Tibial artery (tissue), 4 donors: ENCODE results near the gene ATOX1.

Experiments used
- DNase-seq, 2 donors: peaks; one replicate each; pipeline ENCODE4 v3.0.0-alpha.2; 2019
- H3K27ac ChIP-seq, 2 donors: fragments of 200-600 bp; sonication (generic) in 1 of 2; 1 replicate in 1 of 2; 2 replicates in 1 of 2; pipeline ENCODE4 v1.5.1; 2018 to 2019; ENCODE audit warnings: mild to moderate bottlenecking in 1 of 2
- H3K27me3 ChIP-seq, 2 donors: fragments of 200-600 bp; sonication (generic) in 1 of 2; one replicate each; pipeline versions ENCODE4 v1.5.1 to v1.6.0; 2016 to 2019
- H3K36me3 ChIP-seq, 3 donors: fragments of 200-600 bp; sonication (generic) in 2 of 3; one replicate each; pipeline ENCODE4 v1.5.1; 2016 to 2019; ENCODE audit warnings: mild to moderate bottlenecking in 2 of 3
- H3K4me1 ChIP-seq, 4 donors: fragments of 200-600 bp; sonication (generic) in 2 of 4; 1 replicate in 3 of 4; 2 replicates in 1 of 4; pipeline ENCODE4 v1.5.1; 2016 to 2019
- H3K4me3 ChIP-seq, 2 donors: fragments of 200-600 bp; sonication (generic) in 1 of 2; 1 replicate in 1 of 2; 2 replicates in 1 of 2; pipeline ENCODE4 v1.5.1; 2018 to 2019; ENCODE audit warnings: mild to moderate bottlenecking in 2 of 2
- H3K9me3 ChIP-seq, 3 donors: fragments of 200-600 bp; sonication (generic) in 1 of 3; one replicate each; pipeline ENCODE4 v1.5.1; 2016 to 2019
- CTCF ChIP-seq, 2 experiments: fragments of 200-600 bp in 1 of 2; fragments of 450-650 bp in 1 of 2; IDR thresholded peaks; one replicate each; pipeline ENCODE4 v1.5.1; 2017 to 2019; ENCODE audit warnings: antibody characterized with exemption in 2 of 2, mild to moderate bottlenecking in 1 of 2, moderate library complexity in 1 of 2
- intact Hi-C: fragments of 100-400 bp; cut with DNase I; formaldehyde crosslinking; loops from one replicate; pipeline ENCODE4 v1.15.0; 2023; ENCODE audit warnings: low total_unique reads

Gene ATOX1

GRCh38 chr5:151781201-151781600 is 22.8 kb upstream of the ATOX1 start:
- peaks cover 0 to 93% (median 42%) of the 10 kb centered on the region in 4 donors for H3K4me1 ChIP-seq
- no peak for DNase-seq
- no peak for TF ChIP-seq CTCF (IDR thresholded peaks at IDR 0.05)
- H3K9me3 ChIP-seq = no peaks in the 10 kb centered on the region
- peaks cover 0 to 4% (median 0%) of the 10 kb centered on the region in 3 donors for H3K36me3 ChIP-seq
- no peak overlapping the region for H3K27ac ChIP-seq
- no peaks in the 10 kb centered on the region for H3K27me3 ChIP-seq
- no peak overlapping the region for H3K4me3 ChIP-seq
- intact Hi-C loops = no loop called here

- Histone ChIP-seq H3K9me3 (no peaks in the 10 kb centered on the region), H3K4me1 (peaks cover 0 to 95% (median 46%) of the 10 kb centered on the region in 4 donors), H3K4me3 (no peak overlapping the region), H3K36me3 (peaks cover 0 to 4% (median 0%) of the 10 kb centered on the region in 3 donors), H3K27ac (no peak overlapping the region), H3K27me3 (no peaks in the 10 kb centered on the region)
- DNase-seq = no peak
- intact Hi-C loops = no loop called here
- no peak for TF ChIP-seq CTCF (IDR thresholded peaks at IDR 0.05)
Observed at GRCh38 chr5:151780348-151780747, 21.9 kb upstream of the ATOX1 start.

GRCh38 chr5:151779531-151780125 is 21.2 kb upstream of the ATOX1 start:
- Histone ChIP-seq H3K4me3 (no peak overlapping the region), H3K4me1 (peaks cover 0 to 96% (median 53%) of the 10 kb centered on the region in 4 donors), H3K9me3 (no peaks in the 10 kb centered on the region), H3K27me3 (no peaks in the 10 kb centered on the region), H3K27ac (no peak overlapping the region), H3K36me3 (peaks cover 0 to 4% (median 0%) of the 10 kb centered on the region in 3 donors)
- DNase-seq = no peak
- intact Hi-C loops = no loop called here
- TF ChIP-seq CTCF (IDR thresholded peaks at IDR 0.05) = no peak

GRCh38 chr5:151775025-151775606 is 16.7 kb upstream of the ATOX1 start:
- Histone ChIP-seq H3K27me3 (no peaks in the 10 kb centered on the region), H3K9me3 (no peaks in the 10 kb centered on the region), H3K27ac (peak overlapping the region; percentile 5 to 84), H3K36me3 (peaks cover 0 to 4% (median 0%) of the 10 kb centered on the region in 3 donors), H3K4me1 (peaks cover 6 to 73% (median 41%) of the 10 kb centered on the region in 4 donors), H3K4me3 (no peak overlapping the region)
- intact Hi-C loops = no loop called here
- no peak for TF ChIP-seq CTCF (IDR thresholded peaks at IDR 0.05)
- DNase-seq = no peak

DNA sequence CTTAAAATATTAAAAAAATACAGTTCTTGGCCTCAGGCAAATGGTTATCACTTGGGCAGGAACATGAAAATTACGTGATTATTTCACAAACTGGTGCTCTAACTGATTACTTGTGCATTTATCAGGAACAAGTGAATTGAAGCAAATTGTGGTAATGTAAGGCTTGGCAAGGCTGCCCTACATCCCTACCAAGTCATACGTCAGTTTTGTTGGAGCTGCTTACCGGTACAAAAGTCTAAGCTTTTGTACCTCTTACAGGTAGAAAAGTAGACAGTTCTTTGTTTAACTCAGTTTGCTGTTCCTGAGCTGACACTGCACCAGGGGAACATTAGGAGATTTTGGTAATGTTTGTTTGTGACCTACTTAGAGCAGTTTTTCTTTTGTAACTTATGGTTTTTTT is 15.5 kb upstream of the ATOX1 start:
- Histone ChIP-seq H3K9me3 (no peaks in the 10 kb centered on the region), H3K27me3 (no peaks in the 10 kb centered on the region), H3K4me3 (peak overlapping the region; percentile 76 to 84), H3K4me1 (peaks cover 6 to 69% (median 41%) of the 10 kb centered on the region in 4 donors), H3K27ac (peak overlapping the region; percentile 84 to 90), H3K36me3 (peaks cover 0 to 4% (median 0%) of the 10 kb centered on the region in 3 donors)
- no peak for TF ChIP-seq CTCF (IDR thresholded peaks at IDR 0.05)
- DNase-seq = no peak
- intact Hi-C loops = loop anchor here (2.0 kb wide), 1 partner anchor 15 kb away; the partner anchor contains the start of gene ATOX1
